GM12878 (cell line): ENCODE results near the gene SYTL2.

Experiments used
- EGR1 ChIP-seq, 2 experiments: IDR thresholded peaks; 1 replicate in 1 of 2; 2 replicates in 1 of 2; pipeline ENCODE4 v1.6.1; 2011 to 2012; ENCODE audit warnings: low read depth in 2 of 2, low read length in 2 of 2, borderline replicate concordance in 1 of 2, mild to moderate bottlenecking in 1 of 2, moderate library complexity in 1 of 2
- FOXK2 ChIP-seq: fragments of 450-650 bp; IDR thresholded peaks from 2 replicates; pipeline ENCODE4 v1.6.1; 2017; ENCODE audit warnings: mild to moderate bottlenecking, moderate library complexity
- FOXM1 ChIP-seq: IDR thresholded peaks from 2 replicates; pipeline ENCODE4 v1.6.1; 2012; ENCODE audit warnings: low read depth, mild to moderate bottlenecking, inconsistent platforms, low read length, moderate library complexity
- TF ChIP-seq, protein P1 (sequence below), 3 experiments: IDR thresholded peaks in 2 of 3; conservative IDR thresholded peaks in 1 of 3; 2 replicates each; pipeline ENCODE4 v1.5.1; 2011; ENCODE audit warnings: low read depth in 3 of 3, low read length in 3 of 3, mild to moderate bottlenecking in 3 of 3, control low read depth in 2 of 3, moderate library complexity in 2 of 3, inconsistent platforms in 1 of 3, mixed read lengths in 1 of 3; ENCODE audit not compliant: control insufficient read depth in 2 of 3, insufficient read depth in 1 of 3; ENCODE audit errors: extremely low read depth in 1 of 3

- TF ChIP-seq, protein P1, sequence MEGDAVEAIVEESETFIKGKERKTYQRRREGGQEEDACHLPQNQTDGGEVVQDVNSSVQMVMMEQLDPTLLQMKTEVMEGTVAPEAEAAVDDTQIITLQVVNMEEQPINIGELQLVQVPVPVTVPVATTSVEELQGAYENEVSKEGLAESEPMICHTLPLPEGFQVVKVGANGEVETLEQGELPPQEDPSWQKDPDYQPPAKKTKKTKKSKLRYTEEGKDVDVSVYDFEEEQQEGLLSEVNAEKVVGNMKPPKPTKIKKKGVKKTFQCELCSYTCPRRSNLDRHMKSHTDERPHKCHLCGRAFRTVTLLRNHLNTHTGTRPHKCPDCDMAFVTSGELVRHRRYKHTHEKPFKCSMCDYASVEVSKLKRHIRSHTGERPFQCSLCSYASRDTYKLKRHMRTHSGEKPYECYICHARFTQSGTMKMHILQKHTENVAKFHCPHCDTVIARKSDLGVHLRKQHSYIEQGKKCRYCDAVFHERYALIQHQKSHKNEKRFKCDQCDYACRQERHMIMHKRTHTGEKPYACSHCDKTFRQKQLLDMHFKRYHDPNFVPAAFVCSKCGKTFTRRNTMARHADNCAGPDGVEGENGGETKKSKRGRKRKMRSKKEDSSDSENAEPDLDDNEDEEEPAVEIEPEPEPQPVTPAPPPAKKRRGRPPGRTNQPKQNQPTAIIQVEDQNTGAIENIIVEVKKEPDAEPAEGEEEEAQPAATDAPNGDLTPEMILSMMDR (IDR thresholded peaks at IDR 0.05 in 2 of 3, conservative IDR thresholded peaks at IDR 0.05 in 1 of 3; ENCODE audit: control insufficient read depth in 2 of 3, extremely low read depth in 1 of 3, insufficient read depth in 1 of 3, low read depth in 3 of 3, low read length in 3 of 3), result no peak
- TF ChIP-seq FOXK2, result no peak
- no peak for TF ChIP-seq EGR1 (IDR thresholded peaks at IDR 0.05; ENCODE audit: borderline replicate concordance in 1 of 2, low read depth in 2 of 2, low read length in 2 of 2)
- TF ChIP-seq FOXM1, result no peak
Observed at GRCh38 chr11:85682330-85683305, 128.3 kb downstream of the SYTL2 start.
